Fibroblast of lung (primary cell): Measurements from ENCODE around the gene FOXL3. TPM values are rescaled to one million over a fixed set of nuclear protein-coding genes. Genes with fewer than 3 reads are reported as not detected.
"Not testable (repeated sequence)": the region's sequence is repeated elsewhere in the genome, so short reads cannot be mapped to it uniquely, and the experiment has no call there.

ENCODE experiments used
- DNase-seq, 2 donors: peaks; one replicate each; pipeline versions ENCODE4 v3.0.0 to v3.0.0-alpha.2; 2010; ENCODE audit warnings: low read depth in 2 of 2
- H2AFZ ChIP-seq: 2 replicates; pipeline ENCODE4 v1.5.1; 2012; ENCODE audit warnings: low read length, control low read depth, inconsistent platforms
- H3K27ac ChIP-seq: 2 replicates; pipeline ENCODE4 v1.5.1; 2011; ENCODE audit warnings: low read length, control low read depth; ENCODE audit not compliant: insufficient read depth
- H3K27me3 ChIP-seq: 2 replicates; pipeline ENCODE4 v1.5.1; 2011; ENCODE audit warnings: mild to moderate bottlenecking, low read length; ENCODE audit not compliant: control insufficient read depth, insufficient read depth
- H3K36me3 ChIP-seq: 2 replicates; pipeline ENCODE4 v1.5.1; 2011; ENCODE audit warnings: low read length; ENCODE audit not compliant: control insufficient read depth, insufficient read depth
- H3K4me1 ChIP-seq: 2 replicates; pipeline ENCODE4 v1.5.1; 2011; ENCODE audit warnings: low read length; ENCODE audit not compliant: control insufficient read depth, insufficient read depth; ENCODE audit errors: extremely low read depth
- H3K4me2 ChIP-seq: 2 replicates; pipeline ENCODE4 v1.5.1; 2011; ENCODE audit warnings: low read length, control low read depth; ENCODE audit not compliant: insufficient read depth; ENCODE audit errors: extremely low read depth
- H3K4me3 ChIP-seq, 4 experiments: fragments of 200-600 bp in 1 of 4; sonication (generic) in 1 of 4; replicated peaks in 1 of 4; 2 replicates each; pipeline ENCODE4 v1.5.1; 2011 to 2016; ENCODE audit warnings: low read length in 4 of 4, low read depth in 3 of 4, mild to moderate bottlenecking in 3 of 4, control low read depth in 2 of 4, inconsistent platforms in 1 of 4, mixed read lengths in 1 of 4; ENCODE audit not compliant: insufficient read depth in 1 of 4; ENCODE audit errors: control extremely low read depth in 1 of 4
- H3K79me2 ChIP-seq: 2 replicates; pipeline ENCODE4 v1.5.1; 2012; ENCODE audit warnings: mild to moderate bottlenecking, low read length, inconsistent platforms; ENCODE audit not compliant: control insufficient read depth, insufficient read depth
- H3K9ac ChIP-seq: 2 replicates; pipeline ENCODE4 v1.5.1; 2011; ENCODE audit warnings: mild to moderate bottlenecking, low read length, control low read depth; ENCODE audit not compliant: insufficient read depth
- H3K9me3 ChIP-seq: 2 replicates; pipeline ENCODE4 v1.5.1; 2012; ENCODE audit warnings: low read depth, low read length; ENCODE audit not compliant: control insufficient read depth, insufficient read depth
- H4K20me1 ChIP-seq: 2 replicates; pipeline ENCODE4 v1.5.1; 2011; ENCODE audit warnings: low read length; ENCODE audit not compliant: control insufficient read depth, insufficient read depth; ENCODE audit errors: extremely low read depth
- EZH2 ChIP-seq: IDR thresholded peaks from 2 replicates; pipeline ENCODE4 v1.5.1; 2012; ENCODE audit warnings: low read length, control low read depth, mild to moderate bottlenecking; ENCODE audit errors: missing control alignments
- polyA plus RNA-seq, 2 donors: library from polyadenylated mRNA; depleted of rRNA in 1 of 2; stranded (reverse) in 1 of 2; unstranded in 1 of 2; fragments of >200 nt; gene quantifications; 2 replicates each; pipeline ENCODE4 v1.2.1, GENCODE V29; 2011 to 2012; ENCODE audit warnings: missing spikeins in 1 of 2
- total RNA-seq: library from RNA; depleted of rRNA; stranded (reverse); fragments of >200 nt; gene quantifications from 2 replicates; pipeline ENCODE4 v1.2.1, GENCODE V29; 2014
- TF ChIP-seq, protein P1 (sequence below), 2 donors: IDR thresholded peaks in 1 of 2; conservative IDR thresholded peaks in 1 of 2; 1 replicate in 1 of 2; 2 replicates in 1 of 2; pipeline ENCODE4 v1.5.1; 2011 to 2012; ENCODE audit warnings: low read length in 2 of 2, control low read depth in 1 of 2, inconsistent platforms in 1 of 2, low read depth in 1 of 2, mild to moderate bottlenecking in 1 of 2

FOXL3 gene
- total and polyA plus RNA-seq, 2 donors (not counting 1 experiment from before 2014, with no cell fraction given), result not detected

DNA sequence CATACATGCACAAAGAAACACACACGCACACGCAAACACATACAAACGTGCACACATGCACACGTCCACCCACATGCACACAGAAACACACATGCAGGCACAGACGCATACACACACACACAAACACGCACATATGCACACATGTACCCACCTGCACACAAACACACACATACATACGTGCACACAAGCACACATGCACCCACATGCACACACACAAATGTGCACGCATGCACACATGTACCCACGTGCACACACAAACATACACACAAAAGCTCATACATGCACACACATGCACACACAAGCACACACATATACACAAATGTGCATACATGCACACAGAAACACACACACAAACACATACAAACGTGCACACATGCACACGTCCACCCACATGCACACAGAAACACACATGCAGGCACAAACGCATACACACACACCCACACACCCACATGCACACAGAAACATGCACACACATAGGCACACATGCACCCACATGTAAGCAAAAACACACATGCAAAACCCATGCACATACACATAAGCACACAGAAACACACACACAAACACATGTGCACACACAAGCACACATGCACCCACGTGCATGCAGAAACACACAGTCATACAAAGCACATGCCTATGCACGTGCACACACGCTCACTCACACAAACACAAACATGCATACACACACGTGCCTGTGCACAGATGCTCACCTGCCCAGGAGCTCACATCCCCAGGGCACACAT lies 44.8 kb downstream of the FOXL3 start:
- Histone ChIP-seq H3K4me1 (no peaks in the 10 kb centered on the region), H3K4me3 (no peak overlapping the region), H4K20me1 (no peaks in the 10 kb centered on the region), H3K4me2 (no peak overlapping the region), H3K9ac (no peak overlapping the region), H2AFZ (no peak overlapping the region), H3K27ac (no peak overlapping the region), H3K27me3 (no peaks in the 10 kb centered on the region), H3K79me2 (no peaks in the 10 kb centered on the region), H3K36me3 (no peaks in the 10 kb centered on the region), H3K9me3 (no peaks in the 10 kb centered on the region)
- TF ChIP-seq EZH2, result no peak
- TF ChIP-seq, protein P1, sequence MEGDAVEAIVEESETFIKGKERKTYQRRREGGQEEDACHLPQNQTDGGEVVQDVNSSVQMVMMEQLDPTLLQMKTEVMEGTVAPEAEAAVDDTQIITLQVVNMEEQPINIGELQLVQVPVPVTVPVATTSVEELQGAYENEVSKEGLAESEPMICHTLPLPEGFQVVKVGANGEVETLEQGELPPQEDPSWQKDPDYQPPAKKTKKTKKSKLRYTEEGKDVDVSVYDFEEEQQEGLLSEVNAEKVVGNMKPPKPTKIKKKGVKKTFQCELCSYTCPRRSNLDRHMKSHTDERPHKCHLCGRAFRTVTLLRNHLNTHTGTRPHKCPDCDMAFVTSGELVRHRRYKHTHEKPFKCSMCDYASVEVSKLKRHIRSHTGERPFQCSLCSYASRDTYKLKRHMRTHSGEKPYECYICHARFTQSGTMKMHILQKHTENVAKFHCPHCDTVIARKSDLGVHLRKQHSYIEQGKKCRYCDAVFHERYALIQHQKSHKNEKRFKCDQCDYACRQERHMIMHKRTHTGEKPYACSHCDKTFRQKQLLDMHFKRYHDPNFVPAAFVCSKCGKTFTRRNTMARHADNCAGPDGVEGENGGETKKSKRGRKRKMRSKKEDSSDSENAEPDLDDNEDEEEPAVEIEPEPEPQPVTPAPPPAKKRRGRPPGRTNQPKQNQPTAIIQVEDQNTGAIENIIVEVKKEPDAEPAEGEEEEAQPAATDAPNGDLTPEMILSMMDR (conservative IDR thresholded peaks at IDR 0.05 in 1 of 2, IDR thresholded peaks at IDR 0.05 in 1 of 2; ENCODE audit: low read depth in 1 of 2, low read length in 2 of 2), result no peak
- DNase-seq, result no peak

DNA sequence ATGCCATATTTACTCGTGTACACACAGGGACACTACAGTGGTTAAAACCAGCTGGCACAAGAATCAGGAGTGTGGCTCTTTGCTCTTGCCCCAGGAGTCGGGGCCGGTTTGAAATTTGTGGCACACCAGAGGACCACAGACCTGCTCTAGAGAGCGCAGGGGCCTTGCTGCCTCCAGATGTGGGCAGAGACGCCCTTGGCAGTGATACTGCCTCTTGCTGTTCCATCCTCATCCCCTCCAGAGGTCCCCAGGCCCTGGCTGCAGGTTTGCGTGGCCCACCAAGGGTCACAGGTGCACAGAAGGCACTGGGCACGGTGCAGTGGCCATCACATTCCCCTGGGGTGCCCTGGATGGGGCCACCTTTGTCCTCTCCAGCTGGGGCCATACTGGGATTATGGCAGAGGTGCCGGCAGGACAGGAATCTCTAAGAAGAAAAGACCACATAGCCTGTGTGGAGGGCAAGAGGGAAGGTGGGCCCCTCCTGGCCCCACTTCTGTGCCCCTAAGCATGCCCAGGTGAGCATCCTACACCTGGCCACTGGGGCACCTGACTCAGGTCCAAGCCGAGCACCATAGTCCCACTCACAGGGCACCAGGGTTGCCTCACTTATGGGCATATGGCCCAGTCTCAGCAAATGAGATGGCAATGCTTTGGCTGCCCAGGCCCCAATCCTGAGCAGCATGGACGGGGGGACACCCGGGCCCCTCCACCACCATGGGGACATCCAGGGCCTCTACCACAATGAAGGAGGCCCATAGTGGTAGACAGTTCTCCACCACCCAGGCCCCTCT lies 45.6 kb downstream of the FOXL3 start:
- Histone ChIP-seq H3K4me2 (no peak overlapping the region), H3K27ac (no peak overlapping the region), H3K36me3 (no peaks in the 10 kb centered on the region), H3K27me3 (no peaks in the 10 kb centered on the region), H3K9me3 (no peaks in the 10 kb centered on the region), H3K9ac (no peak overlapping the region), H3K79me2 (no peaks in the 10 kb centered on the region), H2AFZ (no peak overlapping the region), H3K4me3 (no peak overlapping the region), H4K20me1 (no peaks in the 10 kb centered on the region), H3K4me1 (no peaks in the 10 kb centered on the region)
- TF ChIP-seq EZH2, result no peak
- TF ChIP-seq, protein P1 (conservative IDR thresholded peaks at IDR 0.05 in 1 of 2, IDR thresholded peaks at IDR 0.05 in 1 of 2; ENCODE audit: low read depth in 1 of 2, low read length in 2 of 2), result no peak
- no peak for DNase-seq

DNA sequence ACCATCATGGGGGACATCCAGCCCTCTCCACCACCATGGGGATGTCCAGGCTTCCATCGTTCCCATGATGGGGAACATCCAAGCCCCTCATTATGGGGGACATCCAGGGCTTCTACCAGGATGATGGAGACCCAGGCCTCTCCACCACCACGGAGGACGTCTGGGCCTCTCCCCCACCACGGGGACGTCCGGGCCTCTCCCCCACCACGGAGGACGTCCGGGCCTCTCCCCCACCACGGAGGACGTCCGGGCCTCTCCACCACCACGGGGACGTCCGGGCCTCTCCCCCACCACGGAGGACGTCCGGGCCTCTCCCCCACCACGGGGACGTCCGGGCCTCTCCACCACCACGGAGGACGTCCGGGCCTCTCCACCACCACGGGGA lies 46.2 kb downstream of the FOXL3 start:
- DNase-seq, H3K9ac ChIP-seq, H2AFZ ChIP-seq, H3K4me2 ChIP-seq, H3K4me1 ChIP-seq, H3K79me2 ChIP-seq, H3K36me3 ChIP-seq, H3K27me3 ChIP-seq, H3K4me3 ChIP-seq, H4K20me1 ChIP-seq, H3K27ac ChIP-seq, H3K9me3 ChIP-seq: not testable (repeated sequence)
